ENCODE data around the gene MYLK2. TPM values are rescaled to one million over a fixed set of nuclear protein-coding genes. Genes with fewer than 3 reads are reported as not detected.

The MYLK2 gene
- total RNA-seq, 4 donors from 2014 or later, result 0.16 TPM; not detected in 3

GRCh38 chr20:31836853-31837608, 17.9 kb downstream of the MYLK2 start:
- H3K27me3 ChIP-seq, result no peaks in the 10 kb centered on the region
- no peaks in the 10 kb centered on the region for H3K36me3 ChIP-seq
- in situ Hi-C loops (cut with MboI; ENCODE audit: low pct_ligation_motif_present in 1 of 4, low pct_unique_long_range_greater_than_20kb in 1 of 4, low sequenced_read_pairs in 3 of 4) (no loop called here), intact Hi-C loops (cut with DNase I; ENCODE audit: low total_unique reads) (no loop called here)
- H3K4me3 ChIP-seq, result no peak overlapping the region
- H3K27ac ChIP-seq, result no peak overlapping the region
- DNase-seq, result no peak
- no peak for TF ChIP-seq POLR2AphosphoS5 (IDR thresholded peaks at IDR 0.05)
- TF ChIP-seq POLR2A (IDR thresholded peaks at IDR 0.05), result no peak
- no peak for TF ChIP-seq EP300 (IDR thresholded peaks at IDR 0.05; ENCODE audit: low read depth)
- TF ChIP-seq, protein P1, sequence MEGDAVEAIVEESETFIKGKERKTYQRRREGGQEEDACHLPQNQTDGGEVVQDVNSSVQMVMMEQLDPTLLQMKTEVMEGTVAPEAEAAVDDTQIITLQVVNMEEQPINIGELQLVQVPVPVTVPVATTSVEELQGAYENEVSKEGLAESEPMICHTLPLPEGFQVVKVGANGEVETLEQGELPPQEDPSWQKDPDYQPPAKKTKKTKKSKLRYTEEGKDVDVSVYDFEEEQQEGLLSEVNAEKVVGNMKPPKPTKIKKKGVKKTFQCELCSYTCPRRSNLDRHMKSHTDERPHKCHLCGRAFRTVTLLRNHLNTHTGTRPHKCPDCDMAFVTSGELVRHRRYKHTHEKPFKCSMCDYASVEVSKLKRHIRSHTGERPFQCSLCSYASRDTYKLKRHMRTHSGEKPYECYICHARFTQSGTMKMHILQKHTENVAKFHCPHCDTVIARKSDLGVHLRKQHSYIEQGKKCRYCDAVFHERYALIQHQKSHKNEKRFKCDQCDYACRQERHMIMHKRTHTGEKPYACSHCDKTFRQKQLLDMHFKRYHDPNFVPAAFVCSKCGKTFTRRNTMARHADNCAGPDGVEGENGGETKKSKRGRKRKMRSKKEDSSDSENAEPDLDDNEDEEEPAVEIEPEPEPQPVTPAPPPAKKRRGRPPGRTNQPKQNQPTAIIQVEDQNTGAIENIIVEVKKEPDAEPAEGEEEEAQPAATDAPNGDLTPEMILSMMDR (IDR thresholded peaks at IDR 0.05), result no peak
- peaks cover 0 to 13% (median 10%) of the 10 kb centered on the region in 4 donors for H3K4me1 ChIP-seq
- no peaks in the 10 kb centered on the region for H3K9me3 ChIP-seq
- WGBS, 2 donors (ENCODE audit: low coverage in 1 of 2), result 84% methylated on average over 5 of the region's 5 CpGs; no CpG with 5 or more reads in 1 of the 2 donors

DNA sequence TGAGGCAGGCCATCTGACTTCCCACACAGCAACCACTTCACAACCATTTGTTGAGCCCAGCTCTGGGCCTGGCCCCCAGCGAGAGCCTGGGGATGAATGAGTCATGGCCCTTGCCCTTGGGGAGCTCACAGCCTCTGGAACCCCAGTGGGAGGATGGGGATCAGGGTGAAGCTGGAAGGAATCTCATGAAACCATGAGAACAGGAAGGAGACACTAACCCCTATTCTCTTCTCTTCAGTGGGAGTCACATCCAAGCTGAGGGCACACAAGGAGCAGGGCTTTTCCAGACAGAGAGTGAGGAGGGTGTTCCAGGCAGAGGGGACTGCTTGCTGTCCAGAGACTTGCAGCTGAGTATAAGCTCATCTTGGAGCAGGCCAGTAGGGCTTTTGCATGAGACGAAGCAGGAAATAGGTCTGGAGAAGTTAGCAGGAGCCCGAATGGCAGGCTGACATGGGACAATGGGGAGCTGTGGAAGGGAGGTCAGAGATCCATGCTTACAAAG, 18.8 kb downstream of the MYLK2 start:
- no peak for DNase-seq

GRCh38 chr20:31838646-31839292, 19.6 kb downstream of the MYLK2 start:
- WGBS, 2 donors (ENCODE audit: low coverage in 1 of 2), result 79 to 81% methylated on average over 7 to 9 of the region's 9 CpGs
- in situ Hi-C loops (cut with MboI; ENCODE audit: low pct_ligation_motif_present in 1 of 4, low pct_unique_long_range_greater_than_20kb in 1 of 4, low sequenced_read_pairs in 3 of 4), result no loop called here

More for the DNA sequence above, 18.8 kb downstream of the MYLK2 start:
- Histone ChIP-seq H3K4me1 (peaks cover 0 to 13% (median 10%) of the 10 kb centered on the region in 4 donors), H3K36me3 (no peaks in the 10 kb centered on the region), H3K4me3 (no peak overlapping the region), H3K27ac (no peak overlapping the region), H3K9me3 (no peaks in the 10 kb centered on the region), H3K27me3 (no peaks in the 10 kb centered on the region)
- intact Hi-C loops (cut with DNase I; ENCODE audit: low total_unique reads), result no loop called here
- 74% methylated on average over 3 of the region's 3 CpGs; no CpG with 5 or more reads in 1 of the 2 donors for WGBS, 2 donors (ENCODE audit: low coverage in 1 of 2)
- in situ Hi-C loops (cut with MboI; ENCODE audit: low pct_ligation_motif_present in 1 of 4, low pct_unique_long_range_greater_than_20kb in 1 of 4, low sequenced_read_pairs in 3 of 4), result no loop called here
- TF ChIP-seq POLR2AphosphoS5 (IDR thresholded peaks at IDR 0.05), result no peak
- no peak for TF ChIP-seq EP300 (IDR thresholded peaks at IDR 0.05; ENCODE audit: low read depth)
- no peak for TF ChIP-seq POLR2A (IDR thresholded peaks at IDR 0.05)
- TF ChIP-seq, protein P1 (IDR thresholded peaks at IDR 0.05), result no peak

More at GRCh38 chr20:31838646-31839292, 19.6 kb downstream of the MYLK2 start:
- H3K9me3 ChIP-seq, result no peaks in the 10 kb centered on the region
- H3K27me3 ChIP-seq, result no peaks in the 10 kb centered on the region
- no peak overlapping the region for H3K4me3 ChIP-seq
- TF ChIP-seq POLR2AphosphoS5 (IDR thresholded peaks at IDR 0.05) (no peak), EP300 (IDR thresholded peaks at IDR 0.05; ENCODE audit: low read depth) (no peak), POLR2A (IDR thresholded peaks at IDR 0.05) (no peak)
- TF ChIP-seq, protein P1 (IDR thresholded peaks at IDR 0.05), result no peak
- peaks cover 0 to 13% (median 10%) of the 10 kb centered on the region in 4 donors for H3K4me1 ChIP-seq
- no peaks in the 10 kb centered on the region for H3K36me3 ChIP-seq
- no peak overlapping the region for H3K27ac ChIP-seq
- intact Hi-C loops (cut with DNase I; ENCODE audit: low total_unique reads), result no loop called here
- no peak for DNase-seq
